ENCODE measurements around the gene HSPA12B.

Gene HSPA12B

DNA sequence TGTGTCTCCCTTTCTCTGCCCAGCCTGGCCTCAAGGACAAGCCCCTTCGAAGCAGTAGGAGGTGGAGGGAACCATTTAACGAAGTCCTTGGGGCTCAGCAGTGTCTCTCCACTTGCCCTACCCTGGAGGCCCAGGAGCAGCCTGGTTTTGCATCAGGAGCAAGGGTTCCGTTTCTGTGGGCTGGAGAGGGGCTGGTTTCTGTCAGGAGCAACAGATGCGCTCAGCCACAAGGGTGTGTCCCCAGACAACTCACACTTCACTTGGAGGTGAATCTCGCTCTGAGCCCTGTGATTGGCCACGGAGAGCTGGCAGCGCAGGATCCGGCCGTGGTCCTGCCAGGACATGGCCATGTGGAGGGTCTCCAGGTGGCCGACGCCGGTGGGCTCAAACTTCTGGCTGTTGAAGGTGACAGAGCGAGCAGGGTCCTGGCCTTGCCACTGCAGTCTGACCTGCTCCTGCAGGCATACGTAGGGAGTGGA, 27.0 kb upstream of the HSPA12B start:
- DNase-seq, result no peak

GRCh38 chr20:3705970-3706739, 26.3 kb upstream of the HSPA12B start:
- DNase-seq, result no peak

DNA sequence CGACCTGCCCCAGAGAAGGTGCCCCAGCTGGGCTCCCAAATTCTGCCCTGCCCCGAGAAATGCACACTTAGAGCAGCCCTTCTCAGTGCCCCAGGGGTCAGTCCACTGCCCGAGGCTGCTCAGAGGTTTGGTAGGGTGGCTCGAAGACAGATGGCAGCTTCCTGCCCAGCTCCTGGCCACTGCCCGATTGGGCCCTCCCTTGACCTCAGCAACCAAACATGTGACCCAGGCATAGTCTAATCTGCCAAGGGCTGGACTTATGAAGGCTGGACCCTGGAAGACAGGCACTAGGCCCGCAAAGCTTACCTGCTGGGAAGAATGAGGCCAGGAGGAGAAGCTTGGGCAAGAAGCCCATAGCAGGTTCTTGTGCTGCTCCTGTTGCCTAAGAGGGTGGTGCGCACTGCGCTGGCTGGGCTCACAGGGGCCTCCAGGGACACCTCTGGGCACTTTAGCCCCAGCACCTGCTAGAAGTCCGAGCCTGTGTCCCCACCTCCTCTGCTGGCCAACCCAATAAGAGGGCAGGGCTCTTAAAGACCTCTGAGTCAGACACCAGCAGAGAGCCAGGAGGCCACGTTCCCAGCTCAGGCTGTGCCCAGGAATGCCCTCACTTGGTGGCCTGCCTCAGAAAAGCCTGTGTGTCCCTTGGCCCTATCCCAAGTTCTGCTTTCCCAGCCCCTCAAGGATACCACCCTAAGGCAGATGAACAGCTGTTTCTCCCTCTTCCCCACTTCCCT, 25.5 kb upstream of the HSPA12B start:
- DNase-seq, result no peak

DNA sequence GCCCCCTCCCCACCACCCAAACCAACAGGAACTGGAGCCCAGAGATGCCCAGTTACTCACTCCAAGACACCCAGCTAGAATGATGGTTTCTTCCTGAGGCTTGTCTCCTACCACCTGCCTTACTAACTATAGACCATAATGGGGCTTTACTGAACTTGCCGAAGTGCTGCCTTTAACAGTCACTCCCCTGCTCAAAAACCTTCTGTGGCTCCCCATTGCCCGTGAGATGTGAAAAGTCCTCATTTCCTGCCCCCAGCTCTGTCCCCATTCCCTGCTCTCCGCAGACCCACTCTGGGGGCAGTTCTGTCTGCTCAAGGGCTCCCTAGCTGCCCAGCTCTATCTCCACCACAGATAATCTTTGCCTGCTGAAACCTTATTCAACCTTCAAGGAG, 25.0 kb upstream of the HSPA12B start:
- no peak for DNase-seq

- no peak for DNase-seq
Measured at GRCh38 chr20:3710011-3710466, 22.4 kb upstream of the HSPA12B start.

DNA sequence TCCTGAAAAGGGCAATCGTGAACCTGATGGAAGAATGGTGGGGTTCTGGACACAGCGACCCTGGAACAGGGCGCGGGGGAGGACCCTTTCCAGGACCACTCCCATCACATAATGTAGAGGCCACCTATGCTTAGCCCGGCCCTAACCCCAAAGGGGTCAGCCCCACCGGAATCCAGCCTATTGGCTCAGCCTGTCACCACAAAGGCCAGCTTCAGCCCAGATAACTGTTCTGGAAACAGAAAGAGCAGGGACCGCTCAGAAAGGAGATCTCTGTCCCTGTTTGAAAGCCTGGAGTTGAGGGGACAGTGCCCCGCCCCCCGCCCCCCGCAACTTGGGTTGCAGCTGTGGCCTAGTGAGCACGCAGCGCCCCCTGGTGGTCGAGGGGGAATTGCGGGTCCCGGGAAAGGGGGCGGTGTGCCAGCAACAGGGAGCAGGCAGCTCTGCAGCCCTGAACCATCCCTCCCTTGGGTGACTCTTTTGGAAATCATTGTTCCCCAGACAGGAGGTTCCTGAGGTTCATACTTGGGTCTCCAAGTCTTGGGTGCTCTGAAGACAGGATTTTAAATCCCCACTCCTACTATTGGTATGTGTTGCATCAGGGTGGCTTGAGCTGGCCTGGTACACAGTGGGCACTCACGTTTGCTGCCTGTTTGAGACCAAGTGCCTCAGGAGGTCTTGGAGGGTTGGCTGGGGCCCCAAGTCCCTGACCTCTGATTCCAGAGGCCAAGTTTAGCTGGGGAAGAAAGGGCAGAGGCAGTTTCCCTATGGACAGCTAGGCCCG, 21.6 kb upstream of the HSPA12B start:
- DNase-seq, result peak; percentile 72

- no peak for DNase-seq
Measured at GRCh38 chr20:3711484-3711941, 21.0 kb upstream of the HSPA12B start.

GRCh38 chr20:3712279-3712873, 20.1 kb upstream of the HSPA12B start, which contains the start of gene SIGLEC1:
Gene SIGLEC1 (minus strand): TSS chr20:3712600. CDS start chr20:3707128, 5,472 bp downstream.
- DNase-seq, result no peak

DNA sequence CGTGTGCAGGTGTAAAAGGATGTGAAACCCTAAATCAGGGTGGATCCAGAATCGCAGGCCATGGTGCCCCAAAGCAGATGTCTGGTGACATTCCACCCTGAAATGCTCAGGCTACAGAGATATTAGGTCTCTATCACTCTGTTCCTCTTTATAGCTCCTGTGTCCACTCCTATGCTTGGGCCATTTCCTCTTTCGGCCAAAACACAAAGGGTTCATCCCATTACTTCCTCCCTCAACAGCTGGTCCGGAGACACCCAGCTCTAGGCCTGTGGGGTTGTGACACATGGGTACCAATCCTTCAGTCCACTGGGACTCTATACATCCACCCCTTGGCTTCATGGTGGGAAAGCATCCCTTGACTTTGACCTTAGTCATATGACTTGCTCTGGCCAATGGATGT, 18.4 kb upstream of the HSPA12B start:
- no peak for DNase-seq

GRCh38 chr20:3716195-3716834, 16.2 kb upstream of the HSPA12B start:
- peak; percentile 71 for DNase-seq

- no peak for DNase-seq
Measured at GRCh38 chr20:3719046-3719445, 13.4 kb upstream of the HSPA12B start.

DNA sequence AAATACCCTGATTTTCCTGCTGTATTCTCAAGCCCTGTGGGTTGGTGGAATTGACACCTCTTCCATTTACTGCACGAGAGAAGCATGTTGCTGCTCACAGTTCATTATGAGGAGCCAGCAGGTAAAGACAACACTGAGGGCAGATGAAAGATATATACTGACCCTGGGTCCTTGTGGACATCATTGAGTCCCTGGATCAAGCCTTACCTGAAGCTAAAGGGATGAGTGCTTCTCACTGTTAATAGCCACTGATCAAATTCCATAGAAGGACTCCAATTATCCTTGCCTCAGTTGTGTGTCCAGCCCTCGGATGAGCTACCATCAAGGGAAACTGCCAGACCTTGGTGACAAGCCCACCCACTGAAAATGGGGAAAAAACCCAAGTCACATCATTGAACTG, 12.4 kb upstream of the HSPA12B start:
- DNase-seq, result no peak

- no peak for DNase-seq
Measured at GRCh38 chr20:3720626-3721025, 11.9 kb upstream of the HSPA12B start.

DNA sequence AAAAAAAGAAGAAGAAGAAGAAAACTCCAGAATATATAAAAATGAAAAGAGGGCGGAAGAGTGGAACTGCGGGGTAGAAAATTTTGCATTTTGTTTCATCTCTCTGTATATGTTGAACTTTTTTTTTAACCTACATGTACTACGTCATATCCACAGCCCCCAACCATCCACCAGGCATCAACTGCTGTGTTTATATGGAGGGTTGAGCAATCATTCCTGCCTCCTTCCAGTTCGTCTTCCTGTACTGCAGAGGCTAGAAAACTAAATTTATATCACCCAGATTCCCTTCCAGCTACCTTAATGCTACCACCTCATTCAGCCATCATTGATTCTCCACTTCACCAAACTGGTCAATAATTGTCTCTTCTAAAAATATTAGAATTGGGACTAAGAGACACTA, 10.6 kb upstream of the HSPA12B start:
- no peak for DNase-seq

- DNase-seq, result no peak
Measured at GRCh38 chr20:3723284-3723683, 9.2 kb upstream of the HSPA12B start.

DNA sequence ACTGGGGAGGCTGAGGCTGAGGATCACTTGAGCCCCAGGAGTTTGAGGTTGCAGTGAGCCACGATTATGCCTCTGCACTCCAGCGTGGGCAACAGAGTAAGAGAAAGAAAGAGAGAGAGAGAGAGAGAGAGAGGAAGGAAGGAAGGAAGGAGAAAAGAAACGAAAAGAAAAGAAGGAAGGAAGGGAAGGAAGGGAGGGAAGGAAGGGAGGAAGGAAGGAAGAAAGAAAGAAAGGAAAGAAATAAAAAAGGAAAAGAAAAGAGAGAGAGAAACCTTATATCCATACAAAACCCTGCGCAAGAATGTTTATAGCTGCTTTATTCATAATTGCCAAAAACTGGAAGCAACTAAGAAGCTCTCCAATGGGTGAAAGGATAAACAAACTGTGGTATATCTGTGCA, 8.1 kb upstream of the HSPA12B start:
- DNase-seq, result no peak

DNA sequence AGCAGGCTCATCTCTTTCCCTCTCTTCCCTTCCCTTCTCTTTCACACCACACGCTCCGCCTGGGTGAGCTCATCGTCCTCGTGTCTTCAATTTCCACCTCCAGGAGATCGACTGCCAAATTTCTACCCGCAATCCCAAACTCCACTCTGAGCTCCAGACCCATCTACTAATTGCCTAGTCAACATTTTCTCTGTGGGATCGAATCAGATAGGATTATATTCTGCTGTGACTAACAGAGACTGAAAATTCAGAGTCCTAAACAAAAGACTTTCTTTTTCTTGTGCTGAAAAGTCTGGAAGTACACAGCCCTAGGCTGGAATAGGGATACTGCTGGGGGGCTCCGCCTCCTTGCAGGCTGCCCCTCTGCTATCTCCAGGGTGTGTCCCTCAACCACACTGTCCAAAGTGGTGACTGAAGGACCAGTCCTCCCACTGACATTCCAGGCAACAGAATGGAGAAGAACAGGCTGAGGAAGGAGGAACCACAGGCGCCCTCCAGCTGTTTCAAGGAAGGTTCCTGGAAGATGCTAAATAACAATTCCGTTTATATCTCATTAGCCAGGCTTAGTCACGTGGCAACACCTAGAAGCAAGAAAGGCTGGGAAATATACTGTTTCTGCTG, 5.0 kb upstream of the HSPA12B start:
- DNase-seq, result no peak

DNA sequence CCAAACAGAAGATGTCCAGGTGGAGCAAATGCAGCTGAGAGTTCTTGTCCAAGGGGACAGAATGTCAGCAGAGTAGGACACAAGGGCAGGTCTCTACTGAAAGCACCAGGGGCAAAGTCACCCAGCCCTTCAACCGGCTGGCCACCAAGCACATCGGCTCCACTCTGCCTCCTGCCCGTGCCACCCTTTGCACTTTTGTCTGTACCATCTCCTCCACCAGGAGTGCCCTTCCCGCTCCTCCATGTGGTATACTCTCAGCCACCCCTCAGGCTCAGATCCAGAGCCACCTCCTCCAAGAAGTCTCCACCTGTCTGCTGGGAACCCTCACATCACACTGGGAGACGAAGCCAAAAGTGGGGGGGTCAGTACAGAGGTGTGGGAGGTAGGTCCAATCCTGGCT, 4.1 kb upstream of the HSPA12B start:
- DNase-seq, result no peak

GRCh38 chr20:3728876-3729275, 3.6 kb upstream of the HSPA12B start:
- DNase-seq, result no peak

GRCh38 chr20:3729378-3729777, 3.1 kb upstream of the HSPA12B start:
- no peak for DNase-seq

DNA sequence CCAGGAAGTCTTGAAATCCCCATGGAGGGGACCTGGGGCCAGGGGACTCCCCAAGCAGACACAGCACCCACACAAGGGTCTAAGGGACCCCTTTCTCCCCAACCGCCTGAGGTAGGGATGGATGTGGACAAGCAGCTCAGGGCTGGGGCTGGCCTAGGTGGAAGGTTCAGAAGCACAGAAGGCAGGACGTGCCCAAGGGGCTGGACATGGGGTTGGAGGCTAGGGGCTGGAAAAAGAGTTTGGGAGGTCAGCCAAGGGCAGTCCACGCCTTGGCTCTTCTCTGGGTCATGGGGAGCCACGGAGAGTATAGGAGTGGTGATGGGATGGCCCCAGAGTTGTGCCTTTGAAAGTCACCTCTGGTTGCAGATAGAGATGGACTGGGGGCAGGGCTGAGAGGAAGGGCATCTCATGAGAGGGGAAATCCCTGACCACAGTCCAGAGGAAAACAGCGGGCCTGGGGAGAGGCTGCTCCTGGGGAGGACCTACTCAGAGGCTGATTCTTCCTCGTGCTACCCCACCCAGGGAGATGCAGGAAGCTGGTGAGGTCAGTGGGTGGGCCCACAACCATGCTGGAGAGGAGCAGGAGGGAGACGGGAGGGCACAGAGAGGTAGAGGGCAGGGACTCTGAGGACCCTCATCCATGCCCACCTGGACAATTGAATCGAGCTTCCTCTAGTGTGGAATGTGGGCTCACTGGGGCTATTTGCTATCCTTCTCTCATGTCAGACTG, 2.5 kb upstream of the HSPA12B start:
- DNase-seq, result no peak

Data from hematopoietic multipotent progenitor cell treated with erythropoietin and hydrocortisone succinate and interleukin-3 and kit ligand, for 6 days (in vitro differentiated cells).